K562 (cell line): Measurements from ENCODE around the gene HMOX1. TPM values are rescaled to one million over a fixed set of nuclear protein-coding genes. Genes with fewer than 3 reads are reported as not detected.

Experiments used
- BRF1 ChIP-seq: IDR thresholded peaks from 3 replicates; pipeline ENCODE4 v1.6.1; 2011; ENCODE audit warnings: borderline replicate concordance, mild to moderate bottlenecking; ENCODE audit not compliant: insufficient read length; ENCODE audit errors: extremely low read depth
- PBX2 ChIP-seq, 2 experiments: IDR thresholded peaks in 1 of 2; conservative IDR thresholded peaks in 1 of 2; 2 replicates each; pipeline ENCODE4 v1.6.1; 2016; ENCODE audit warnings: low read depth in 2 of 2, mild to moderate bottlenecking in 1 of 2, missing compliant biosample characterization in 1 of 2, missing genetic modification characterization in 1 of 2, moderate library complexity in 1 of 2
- PRDM10 ChIP-seq: fragments of 450-650 bp; IDR thresholded peaks from 2 replicates; pipeline ENCODE4 v1.6.1; 2018; ENCODE audit not compliant: partially characterized antibody
- RBM15 ChIP-seq: fragments of 200-400 bp; formaldehyde crosslinking; IDR thresholded peaks from 2 replicates; pipeline ENCODE4 v1.6.1; 2018; ENCODE audit warnings: mild to moderate bottlenecking, low read length, moderate library complexity; ENCODE audit not compliant: insufficient read depth
- RCOR1 ChIP-seq, 2 experiments: IDR thresholded peaks; 2 replicates each; pipeline ENCODE4 v1.6.1; 2012; ENCODE audit warnings: low read depth in 2 of 2, low read length in 2 of 2, borderline replicate concordance in 1 of 2, improper control_type of control experiment in 1 of 2
- ZNF511 ChIP-seq: sonication (generic); formaldehyde crosslinking; IDR thresholded peaks from 2 replicates; pipeline ENCODE4 v1.8.0; 2022; ENCODE audit warnings: mild to moderate bottlenecking, missing genetic modification reagents
- polyA plus RNA-seq, 8 experiments: library from polyadenylated mRNA; depleted of rRNA in 4 of 8; stranded (reverse) in 5 of 8; unstranded in 3 of 8; fragments of >200 nt; fragmentation: Nextera tagmentation in 2 of 8; fragmentation: Illumina TruSeq in 1 of 8; extraction: Ambion mirVana in 2 of 8; extraction: Trizol in 1 of 8; gene quantifications; 2 replicates each; pipeline versions ENCODE4 v1.2.1 to v1.2.3, GENCODE V29; 2011 to 2014; ENCODE audit warnings: inconsistent platforms in 1 of 8, missing spikeins in 1 of 8
- total RNA-seq, 7 experiments: library from RNA; depleted of rRNA in 6 of 7; stranded (reverse); fragments of >200 nt in 6 of 7; fragmentation: Illumina TruSeq in 2 of 7; extraction: Trizol in 2 of 7; gene quantifications; 2 replicates each; pipeline versions ENCODE4 v1.2.1 to v1.2.3, GENCODE V29; 2011 to 2021; ENCODE audit warnings: low replicate concordance in 1 of 7

HMOX1 gene
- total and polyA plus RNA-seq, 9 of the 15 experiments (the other 6 are each of a cell fraction or from before 2014, with no cell fraction given): not detected

- TF ChIP-seq PBX2 (CRISPR knock-in tag; IDR thresholded peaks at IDR 0.05; ENCODE audit: low read depth): no peak
- no peak for TF ChIP-seq PBX2 (tag; conservative IDR thresholded peaks at IDR 0.05; ENCODE audit: low read depth)
- TF ChIP-seq RCOR1 (IDR thresholded peaks at IDR 0.05; ENCODE audit: borderline replicate concordance in 1 of 2, low read depth in 2 of 2, low read length in 2 of 2): no peak
- no peak for TF ChIP-seq BRF1
- TF ChIP-seq RBM15: no peak
- no peak for TF ChIP-seq ZNF511 (CRISPR knock-in tag)
- TF ChIP-seq PRDM10: no peak
Measured at GRCh38 chr22:35436421-35436820, 55.5 kb downstream of the HMOX1 start (continued).
